AG09309 (cell line): ENCODE data around the gene RRBP1.

Experiments used
- DNase-seq: peaks from one replicate; pipeline ENCODE4 v3.0.0-alpha.2; 2010; ENCODE audit warnings: low read depth
- H3K4me3 ChIP-seq: 2 replicates; pipeline ENCODE4 v1.5.1; 2011; ENCODE audit warnings: mild to moderate bottlenecking, low read depth, low read length, moderate library complexity; ENCODE audit not compliant: control insufficient read depth
- TF ChIP-seq, protein P1 (sequence below): IDR thresholded peaks from 2 replicates; pipeline ENCODE4 v1.5.1; 2011; ENCODE audit warnings: mild to moderate bottlenecking, low read depth, low read length, inconsistent platforms; ENCODE audit not compliant: insufficient read depth, control insufficient read depth; ENCODE audit errors: missing control alignments

RRBP1 gene

DNA sequence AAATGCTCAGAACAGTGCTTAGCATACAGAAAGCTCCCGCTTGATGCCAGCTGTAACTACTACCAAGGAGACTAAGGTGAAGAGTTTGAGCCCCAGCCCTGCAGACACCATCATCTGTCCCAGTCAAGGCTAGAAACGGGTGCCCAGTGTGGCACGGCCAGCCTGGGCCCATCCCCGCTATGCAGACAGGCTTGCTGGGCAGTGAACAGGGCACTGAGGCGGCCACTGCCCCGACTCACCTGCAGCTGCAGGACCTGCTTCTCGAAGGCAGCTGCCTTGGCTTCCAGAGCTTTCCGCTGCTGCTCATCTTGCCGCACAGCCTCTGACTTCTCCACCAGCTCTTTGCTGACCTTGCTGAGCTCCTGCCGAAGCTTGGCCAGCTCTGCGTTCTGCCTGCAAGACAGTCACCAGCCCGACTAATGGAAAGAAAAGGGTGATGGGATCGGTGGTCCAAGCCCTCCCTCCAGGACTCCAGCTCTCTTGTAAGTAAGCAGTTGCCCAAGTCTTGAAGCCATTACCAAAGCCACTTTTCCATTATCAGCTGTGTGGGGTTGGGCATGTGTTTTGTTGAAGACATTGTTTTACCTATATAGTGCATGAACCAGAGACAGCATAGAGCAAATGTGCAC lies 48.7 kb downstream of the RRBP1 start:
- no peak overlapping the region for H3K4me3 ChIP-seq
- no peak for DNase-seq
- TF ChIP-seq, protein P1, sequence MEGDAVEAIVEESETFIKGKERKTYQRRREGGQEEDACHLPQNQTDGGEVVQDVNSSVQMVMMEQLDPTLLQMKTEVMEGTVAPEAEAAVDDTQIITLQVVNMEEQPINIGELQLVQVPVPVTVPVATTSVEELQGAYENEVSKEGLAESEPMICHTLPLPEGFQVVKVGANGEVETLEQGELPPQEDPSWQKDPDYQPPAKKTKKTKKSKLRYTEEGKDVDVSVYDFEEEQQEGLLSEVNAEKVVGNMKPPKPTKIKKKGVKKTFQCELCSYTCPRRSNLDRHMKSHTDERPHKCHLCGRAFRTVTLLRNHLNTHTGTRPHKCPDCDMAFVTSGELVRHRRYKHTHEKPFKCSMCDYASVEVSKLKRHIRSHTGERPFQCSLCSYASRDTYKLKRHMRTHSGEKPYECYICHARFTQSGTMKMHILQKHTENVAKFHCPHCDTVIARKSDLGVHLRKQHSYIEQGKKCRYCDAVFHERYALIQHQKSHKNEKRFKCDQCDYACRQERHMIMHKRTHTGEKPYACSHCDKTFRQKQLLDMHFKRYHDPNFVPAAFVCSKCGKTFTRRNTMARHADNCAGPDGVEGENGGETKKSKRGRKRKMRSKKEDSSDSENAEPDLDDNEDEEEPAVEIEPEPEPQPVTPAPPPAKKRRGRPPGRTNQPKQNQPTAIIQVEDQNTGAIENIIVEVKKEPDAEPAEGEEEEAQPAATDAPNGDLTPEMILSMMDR, result no peak

DNA sequence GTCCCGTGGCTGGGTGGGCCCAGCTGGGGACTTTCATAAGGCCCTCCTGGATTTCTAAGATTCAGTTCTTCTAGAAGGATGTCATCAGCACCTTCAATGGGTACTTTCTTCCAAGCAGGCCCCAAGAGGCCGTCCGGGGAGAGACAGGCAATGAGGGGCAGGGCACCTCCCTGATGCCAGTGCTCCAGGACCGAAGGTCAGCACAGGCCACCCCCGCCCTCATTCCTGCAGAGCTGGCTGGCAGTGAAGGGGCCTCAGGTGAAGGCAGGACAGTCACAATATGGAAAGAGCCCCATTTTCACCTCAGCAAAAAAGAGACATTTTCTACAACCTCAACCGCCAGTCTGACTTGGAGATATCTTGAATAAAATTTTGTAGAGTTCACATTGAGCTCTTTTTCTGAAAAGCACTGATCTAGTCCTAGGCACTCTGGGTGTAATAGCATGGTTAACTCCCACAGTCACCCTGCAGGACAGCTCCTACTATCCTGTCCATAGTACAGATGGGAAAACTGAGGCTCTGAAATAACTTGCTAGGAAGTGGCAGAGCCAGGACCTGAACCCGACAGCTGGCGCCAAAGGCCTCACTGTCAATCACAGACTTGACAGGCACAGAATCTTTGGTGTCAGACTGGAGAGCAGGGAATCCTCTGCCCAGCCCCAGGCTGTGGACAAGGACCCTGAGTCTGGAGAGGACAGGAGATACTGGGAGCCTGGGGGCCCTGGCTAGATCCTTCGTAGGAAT lies 50.3 kb downstream of the RRBP1 start:
- TF ChIP-seq, protein P1, result no peak
- no peak overlapping the region for H3K4me3 ChIP-seq
- DNase-seq, result no peak

DNA sequence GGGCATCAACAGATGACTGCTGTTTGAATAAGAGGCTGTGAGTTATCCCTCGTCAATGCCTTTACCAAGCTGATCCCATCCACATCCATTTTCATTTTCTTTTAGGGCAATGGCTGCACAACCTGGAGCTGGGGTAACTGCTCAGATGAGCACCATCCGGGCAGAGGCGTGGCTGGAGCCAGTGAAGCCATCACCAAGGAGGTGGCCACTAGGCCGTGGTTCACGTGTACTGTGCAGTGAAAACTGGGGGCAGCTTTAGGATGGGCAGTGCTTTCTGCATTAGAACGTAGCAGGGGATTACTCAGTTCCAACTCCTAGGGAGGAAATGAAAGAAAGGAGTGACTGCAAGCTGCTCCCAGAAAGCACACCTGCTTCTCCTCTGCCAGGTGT lies 51.2 kb downstream of the RRBP1 start:
- TF ChIP-seq, protein P1, result no peak
- no peak for DNase-seq
- H3K4me3 ChIP-seq, result no peak overlapping the region

DNA sequence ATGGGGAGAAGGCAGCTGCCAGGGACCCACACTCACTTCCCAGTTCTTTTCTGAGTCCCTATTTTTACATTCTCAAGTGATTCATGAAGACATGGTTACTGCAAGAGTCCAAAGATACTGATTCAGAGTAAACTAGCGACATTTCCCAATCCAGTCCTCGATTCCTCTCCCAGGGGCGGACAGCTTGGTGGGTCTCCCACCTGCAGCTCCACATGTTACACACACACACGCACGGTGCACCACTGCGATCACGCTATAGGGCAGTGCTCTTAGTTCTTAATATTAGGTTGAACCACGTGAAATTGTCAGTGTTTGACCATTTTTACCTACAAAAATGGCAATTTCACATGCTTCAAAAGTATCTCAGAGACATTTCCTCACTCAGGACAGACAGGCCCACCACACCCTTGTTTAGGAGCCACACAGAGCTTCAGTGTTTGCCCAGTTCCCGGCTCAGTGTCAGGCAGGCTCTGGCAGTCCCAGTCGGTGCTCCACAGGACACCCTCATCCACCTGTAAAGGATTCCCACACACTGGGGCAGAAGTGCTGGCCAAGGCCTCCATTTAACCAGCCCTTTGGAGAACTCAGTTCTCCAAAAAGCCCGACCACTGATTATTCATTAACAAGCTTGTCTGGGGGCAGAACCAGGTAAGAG lies 51.8 kb downstream of the RRBP1 start:
- TF ChIP-seq, protein P1, result no peak

DNA sequence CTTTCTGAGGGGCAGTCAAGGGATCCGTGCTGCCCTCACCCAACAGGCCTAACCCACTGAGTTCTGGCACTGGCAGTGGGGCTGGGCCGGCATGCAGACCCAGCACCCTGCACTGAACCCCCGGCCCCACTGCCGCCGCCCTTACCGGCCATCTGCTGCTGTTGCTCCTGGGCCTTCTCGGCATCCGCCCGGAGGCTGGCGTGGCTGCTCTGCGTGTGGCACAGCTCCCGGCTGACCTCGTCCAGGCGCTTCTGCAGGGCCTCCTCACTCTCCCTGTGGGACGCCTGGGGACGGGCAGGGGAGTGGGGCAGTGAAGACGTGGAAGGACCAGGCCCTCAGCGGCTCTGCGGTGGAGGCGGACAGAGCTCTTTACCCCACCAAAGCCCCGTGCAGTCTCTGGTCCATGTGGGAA lies 52.4 kb downstream of the RRBP1 start:
- no peak overlapping the region for H3K4me3 ChIP-seq
- TF ChIP-seq, protein P1, result no peak
- no peak for DNase-seq

More for the DNA sequence above, 51.8 kb downstream of the RRBP1 start:
- H3K4me3 ChIP-seq, result no peak overlapping the region
- DNase-seq, result no peak

DNA sequence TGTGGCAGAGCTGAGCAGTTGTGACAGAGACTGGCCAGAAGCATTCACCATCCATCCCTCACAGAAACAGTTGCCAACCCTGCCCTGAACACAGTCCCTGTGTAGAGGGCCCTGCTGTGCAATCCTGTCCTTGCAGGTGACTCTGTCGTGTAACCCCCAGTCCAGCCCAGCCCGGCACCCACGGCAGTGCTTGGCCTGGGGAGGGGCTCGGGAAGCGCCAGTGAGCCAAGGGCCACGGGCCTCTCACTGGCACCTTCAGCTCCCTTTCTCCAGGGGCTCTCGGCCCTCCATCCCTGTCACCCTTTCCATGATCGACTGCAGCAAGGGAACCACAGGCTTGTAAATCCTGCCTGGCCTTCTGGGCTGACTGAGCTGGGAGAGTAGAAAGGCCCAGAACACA lies 53.0 kb downstream of the RRBP1 start:
- TF ChIP-seq, protein P1, result no peak
- no peak for DNase-seq
- no peak overlapping the region for H3K4me3 ChIP-seq
